ENCODE data around the gene SP100.

The SP100 gene

GRCh38 chr2:230541934-230542380 lies 126.0 kb downstream of the SP100 start:
- DNase-seq (ENCODE audit: low read depth in 2 of 2): no peak

GRCh38 chr2:230542751-230543150 lies 126.8 kb downstream of the SP100 start:
- DNase-seq (ENCODE audit: low read depth in 2 of 2): no peak

GRCh38 chr2:230552181-230552580 lies 136.2 kb downstream of the SP100 start:
- DNase-seq (ENCODE audit: low read depth in 2 of 2): no peak

- no peak for DNase-seq (ENCODE audit: low read depth in 2 of 2)
Measured at GRCh38 chr2:230557065-230557464, 141.1 kb downstream of the SP100 start.

- no peak for DNase-seq (ENCODE audit: low read depth in 2 of 2)
Measured at GRCh38 chr2:230564805-230565779, 149.1 kb downstream of the SP100 start.

GRCh38 chr2:230569298-230569697 lies 153.3 kb downstream of the SP100 start:
- no peak for DNase-seq (ENCODE audit: low read depth in 2 of 2)

- no peak for DNase-seq (ENCODE audit: low read depth in 2 of 2)
Measured at GRCh38 chr2:230570987-230571386, 155.0 kb downstream of the SP100 start.

GRCh38 chr2:230575642-230576324 lies 159.8 kb downstream of the SP100 start:
- peak; percentile 55 to 58 for DNase-seq (ENCODE audit: low read depth in 2 of 2)

GRCh38 chr2:230577114-230577513 lies 161.1 kb downstream of the SP100 start:
- DNase-seq (ENCODE audit: low read depth in 2 of 2): no peak

GRCh38 chr2:230578106-230578505 lies 162.1 kb downstream of the SP100 start:
- DNase-seq (ENCODE audit: low read depth in 2 of 2): no peak

GRCh38 chr2:230582851-230583283 lies 166.9 kb downstream of the SP100 start:
- DNase-seq (ENCODE audit: low read depth in 2 of 2): no peak

GRCh38 chr2:230583581-230583980 lies 167.6 kb downstream of the SP100 start:
- no peak for DNase-seq (ENCODE audit: low read depth in 2 of 2)

- no peak for DNase-seq (ENCODE audit: low read depth in 2 of 2)
Measured at GRCh38 chr2:230586328-230586982, 170.5 kb downstream of the SP100 start.

- DNase-seq (ENCODE audit: low read depth in 2 of 2): no peak
Measured at GRCh38 chr2:230589025-230589424, 173.0 kb downstream of the SP100 start.

- DNase-seq (ENCODE audit: low read depth in 2 of 2): peak in 1 of 2 donors; percentile 13
Measured at GRCh38 chr2:230589497-230590015, 173.6 kb downstream of the SP100 start.

GRCh38 chr2:230590333-230590732 lies 174.3 kb downstream of the SP100 start:
- no peak for DNase-seq (ENCODE audit: low read depth in 2 of 2)

- no peak for DNase-seq (ENCODE audit: low read depth in 2 of 2)
Measured at GRCh38 chr2:230591850-230592249, 175.8 kb downstream of the SP100 start.

- no peak for DNase-seq (ENCODE audit: low read depth in 2 of 2)
Measured at GRCh38 chr2:230592775-230593174, 176.8 kb downstream of the SP100 start.
